GM10266 (cell line): Measurements from ENCODE around the gene FOXP1.

Experiments used
- DNase-seq: peaks from one replicate; pipeline ENCODE4 v3.0.0; 2012; ENCODE audit errors: extremely low spot score
- TF ChIP-seq, protein P1 (sequence below): IDR thresholded peaks from 2 replicates; pipeline ENCODE4 v1.5.1; 2012; ENCODE audit warnings: mild to moderate bottlenecking, low read depth; ENCODE audit not compliant: control insufficient read depth, insufficient read depth; ENCODE audit errors: missing control alignments

Gene FOXP1

DNA sequence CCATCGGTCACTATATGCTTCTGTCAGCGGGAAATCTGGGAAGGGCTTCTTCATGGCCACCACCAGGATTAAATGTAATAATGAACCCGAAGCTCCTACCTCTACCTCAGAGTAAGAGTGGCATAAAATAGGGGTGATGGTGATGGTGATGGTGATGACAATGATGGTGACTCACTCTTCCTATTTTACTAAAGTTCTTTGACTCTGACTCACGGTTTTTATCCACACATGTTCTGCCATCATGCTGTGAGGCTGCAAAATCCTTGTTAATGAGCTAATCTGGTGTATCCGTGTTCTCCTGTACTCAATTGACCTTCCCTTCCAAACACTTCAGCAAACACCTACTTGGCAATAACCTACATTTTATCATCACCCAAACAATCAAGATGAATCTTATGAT lies 18.3 kb upstream of the FOXP1 start:
- TF ChIP-seq, protein P1, sequence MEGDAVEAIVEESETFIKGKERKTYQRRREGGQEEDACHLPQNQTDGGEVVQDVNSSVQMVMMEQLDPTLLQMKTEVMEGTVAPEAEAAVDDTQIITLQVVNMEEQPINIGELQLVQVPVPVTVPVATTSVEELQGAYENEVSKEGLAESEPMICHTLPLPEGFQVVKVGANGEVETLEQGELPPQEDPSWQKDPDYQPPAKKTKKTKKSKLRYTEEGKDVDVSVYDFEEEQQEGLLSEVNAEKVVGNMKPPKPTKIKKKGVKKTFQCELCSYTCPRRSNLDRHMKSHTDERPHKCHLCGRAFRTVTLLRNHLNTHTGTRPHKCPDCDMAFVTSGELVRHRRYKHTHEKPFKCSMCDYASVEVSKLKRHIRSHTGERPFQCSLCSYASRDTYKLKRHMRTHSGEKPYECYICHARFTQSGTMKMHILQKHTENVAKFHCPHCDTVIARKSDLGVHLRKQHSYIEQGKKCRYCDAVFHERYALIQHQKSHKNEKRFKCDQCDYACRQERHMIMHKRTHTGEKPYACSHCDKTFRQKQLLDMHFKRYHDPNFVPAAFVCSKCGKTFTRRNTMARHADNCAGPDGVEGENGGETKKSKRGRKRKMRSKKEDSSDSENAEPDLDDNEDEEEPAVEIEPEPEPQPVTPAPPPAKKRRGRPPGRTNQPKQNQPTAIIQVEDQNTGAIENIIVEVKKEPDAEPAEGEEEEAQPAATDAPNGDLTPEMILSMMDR: no peak
- no peak for DNase-seq

DNA sequence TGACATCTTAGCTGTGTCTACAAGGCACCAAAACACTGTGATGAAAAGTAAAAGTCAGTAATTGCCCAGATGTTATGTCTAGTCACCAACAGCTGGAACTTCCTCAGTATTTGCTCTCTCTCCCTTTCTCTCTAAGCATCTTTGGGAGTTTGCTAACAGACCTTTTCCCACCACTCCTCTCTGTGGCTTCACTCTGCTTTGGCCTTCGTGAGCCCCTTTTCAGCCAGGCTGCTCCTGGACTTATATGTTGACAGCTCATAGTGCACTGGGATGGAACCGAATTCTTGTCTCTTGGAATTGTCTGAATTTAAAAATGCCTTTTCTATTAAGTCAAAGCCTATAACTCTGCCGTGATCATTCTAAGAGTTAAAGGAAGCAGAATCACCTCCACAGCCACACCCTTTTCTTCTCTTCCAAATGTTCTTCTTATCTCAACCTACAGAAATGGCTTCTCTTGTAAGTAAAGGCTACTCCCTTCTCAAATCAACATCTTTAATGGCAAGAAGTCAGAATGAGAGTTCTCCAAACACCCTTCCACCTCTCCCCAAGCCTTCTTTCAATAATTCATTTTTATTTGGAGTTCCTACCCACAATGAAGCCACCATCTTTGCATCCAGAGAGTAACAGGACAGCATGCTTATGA lies 17.2 kb upstream of the FOXP1 start:
- TF ChIP-seq, protein P1: no peak
- DNase-seq: no peak

DNA sequence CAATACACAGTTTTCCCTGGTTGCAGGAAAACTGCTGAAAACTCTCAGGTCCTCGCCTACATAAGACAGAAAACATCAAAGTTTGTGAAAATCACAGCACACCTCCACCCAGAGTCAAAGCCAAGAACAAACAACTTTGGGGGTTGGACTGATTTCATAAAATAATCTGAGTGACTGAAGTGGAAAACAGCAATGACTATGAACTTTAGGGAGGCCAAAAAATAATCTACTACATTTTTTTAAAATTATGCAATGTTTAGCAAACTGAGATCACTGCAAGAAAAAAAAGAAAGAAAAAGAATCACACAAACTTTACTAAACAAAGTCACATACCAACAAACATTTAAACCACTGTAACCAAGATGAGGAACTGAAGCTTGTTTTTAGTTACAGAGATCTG lies 15.9 kb upstream of the FOXP1 start:
- TF ChIP-seq, protein P1: no peak
- DNase-seq: no peak

DNA sequence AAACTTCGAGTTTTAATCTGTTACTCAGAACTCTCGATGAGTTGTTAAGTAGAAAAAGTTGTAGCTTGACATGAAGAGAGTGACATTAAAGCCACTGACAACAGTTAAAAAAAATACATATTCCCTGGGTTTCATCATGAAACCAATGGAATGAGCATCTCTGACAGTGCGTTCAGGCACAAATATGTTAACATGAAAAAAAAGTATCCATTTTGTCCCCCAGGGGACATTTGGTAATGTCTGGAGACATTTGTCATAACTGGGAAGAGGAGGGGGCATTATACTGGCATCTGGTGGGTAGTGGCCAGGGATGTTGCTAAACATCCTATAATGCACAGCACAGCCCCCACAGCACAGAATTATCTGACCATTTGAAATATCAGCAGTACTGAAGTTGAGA lies 14.8 kb upstream of the FOXP1 start:
- DNase-seq: no peak
- TF ChIP-seq, protein P1: no peak

DNA sequence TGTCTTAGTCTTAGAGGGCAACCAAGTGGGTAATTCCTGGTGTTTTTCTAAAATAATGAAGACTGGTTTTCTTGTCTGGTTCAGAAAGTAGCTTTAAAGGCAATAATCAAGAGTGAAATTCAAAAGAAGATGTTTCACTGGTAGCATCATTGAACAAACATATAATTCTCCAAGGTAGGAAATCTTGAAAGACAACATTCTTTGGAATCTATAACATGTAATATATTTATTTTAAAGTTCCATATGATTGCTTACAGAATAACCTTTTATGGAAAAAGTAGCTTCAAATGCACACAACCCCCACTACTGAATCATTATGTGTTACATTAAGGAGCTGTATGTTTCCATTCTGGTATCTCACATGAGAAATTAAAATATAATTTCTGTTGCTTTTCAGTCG lies 13.8 kb upstream of the FOXP1 start:
- TF ChIP-seq, protein P1: no peak
- DNase-seq: no peak

DNA sequence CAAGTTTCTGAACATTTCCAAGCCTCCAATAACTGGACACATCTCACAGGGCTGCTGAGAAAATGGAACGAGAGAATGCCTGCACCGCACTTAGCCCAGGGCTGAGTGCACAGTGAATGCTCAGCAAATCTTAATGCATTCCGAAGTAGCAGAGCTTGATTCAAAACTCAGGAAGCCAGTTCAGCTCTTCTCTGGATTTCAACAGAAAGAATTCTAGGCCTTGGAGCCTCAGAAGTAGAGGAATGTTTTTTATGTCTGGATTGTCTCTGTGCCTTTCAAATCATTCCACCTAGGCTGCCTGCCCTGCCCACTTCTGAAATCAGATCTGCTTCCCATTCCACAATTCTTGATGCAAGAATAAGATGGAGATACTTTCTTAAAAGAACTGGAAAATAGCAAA lies 9.6 kb upstream of the FOXP1 start:
- TF ChIP-seq, protein P1: no peak
- no peak for DNase-seq

DNA sequence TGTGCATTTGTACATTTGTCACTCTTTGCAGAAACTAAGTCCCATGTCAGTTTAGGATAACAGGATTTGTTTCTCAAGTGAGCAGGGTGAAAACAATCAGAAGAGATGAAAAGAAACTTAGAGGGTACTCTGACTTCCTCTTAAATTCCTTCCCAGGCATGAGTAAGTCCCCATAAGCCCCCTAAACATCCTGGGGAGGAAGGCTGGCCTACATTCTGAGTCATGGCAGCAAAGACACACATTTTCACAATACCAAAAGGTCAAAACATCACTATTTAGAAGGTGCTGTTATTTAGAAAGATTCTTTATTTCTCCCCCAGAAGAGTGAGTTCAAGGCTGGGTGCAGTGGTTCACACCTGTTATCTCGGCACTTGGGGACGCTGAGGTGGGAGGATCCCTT lies 7.6 kb upstream of the FOXP1 start:
- DNase-seq: no peak
- TF ChIP-seq, protein P1: no peak
